ENCODE data around the gene GALNT9. TPM values are rescaled to one million over a fixed set of nuclear protein-coding genes. Genes with fewer than 3 reads are reported as not detected.

Gene GALNT9
- polyA plus RNA-seq, 1 donor from 2014 or later, result 13.5 TPM

DNA sequence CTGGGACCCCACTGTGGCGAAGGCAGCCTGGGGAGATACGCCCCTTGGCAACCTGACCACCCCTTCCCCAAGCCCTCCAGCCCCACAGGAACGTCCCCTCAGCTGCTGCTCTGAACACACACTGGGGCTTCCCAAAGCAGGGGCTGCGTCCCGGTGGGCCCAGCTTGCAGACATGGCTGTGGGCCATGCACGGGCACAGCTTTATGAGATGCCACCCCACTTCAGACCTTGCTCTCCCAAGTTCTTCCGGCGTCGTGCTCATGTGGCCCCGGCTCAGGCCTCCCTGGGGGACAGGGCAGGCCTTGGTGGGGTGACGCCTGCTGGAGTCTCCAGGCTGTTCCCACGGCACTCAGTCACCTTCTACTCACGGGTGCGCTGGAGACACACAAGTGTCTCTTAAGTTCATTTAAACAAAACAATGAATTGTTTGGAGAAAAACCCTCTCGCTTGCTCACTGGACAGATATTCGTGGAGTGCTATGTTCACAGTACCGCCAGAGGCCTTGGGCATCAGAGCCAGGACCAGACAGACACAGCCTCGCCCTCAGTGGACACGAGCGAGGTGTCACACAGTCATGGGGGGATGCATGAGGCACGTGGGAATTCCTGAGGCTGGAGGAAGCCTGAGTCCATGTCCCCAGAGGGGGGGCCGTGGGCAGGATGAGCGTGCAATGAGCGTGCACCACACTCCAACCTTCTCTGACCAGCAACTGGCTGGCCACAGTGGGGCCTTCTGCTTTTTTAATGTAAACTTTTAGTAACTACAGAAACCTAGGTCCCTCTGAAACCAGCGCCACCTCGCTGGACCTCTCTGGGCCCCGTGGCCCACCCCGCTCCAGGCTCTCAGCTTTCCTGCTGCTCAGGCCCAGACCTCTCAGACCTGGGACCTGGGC, 4.3 kb downstream of the GALNT9 start:
- Histone ChIP-seq H3K9ac (ENCODE audit: low read length) (no peak overlapping the region), H2AFZ (ENCODE audit: low read depth, low read length) (no peak overlapping the region), H3K79me2 (replicated peaks; ENCODE audit: insufficient read depth, low read length) (no peaks in the 10 kb centered on the region), H3K27me3 (ENCODE audit: insufficient read depth, low read depth, low read length) (peaks cover 27% of the 10 kb centered on the region), H3K4me3 (ENCODE audit: low read length) (no peak overlapping the region), H3K9me3 (ENCODE audit: low read length) (no peaks in the 10 kb centered on the region), H3K4me2 (ENCODE audit: low read length) (no peak overlapping the region), H3F3A (ENCODE audit: insufficient read depth, low read length, poor library complexity, severe bottlenecking) (no peaks in the 10 kb centered on the region), H3K27ac (ENCODE audit: low read length) (no peak overlapping the region), H3K9me2 (ENCODE audit: insufficient read depth, low read length) (no peaks in the 10 kb centered on the region), H4K20me1 (ENCODE audit: insufficient read depth) (no peaks in the 10 kb centered on the region), H3K36me3 (ENCODE audit: insufficient read depth, low read length) (no peaks in the 10 kb centered on the region)
- TF ChIP-seq POLR2AphosphoS5 (IDR thresholded peaks at IDR 0.05) (no peak), RAD21 (conservative IDR thresholded peaks at IDR 0.05) (no peak), TAF1 (IDR thresholded peaks at IDR 0.05; ENCODE audit: low read depth) (no peak), EZH2 (IDR thresholded peaks at IDR 0.05; ENCODE audit: borderline replicate concordance, insufficient read depth, low read length, poor library complexity, severe bottlenecking) (no peak), SMC3 (conservative IDR thresholded peaks at IDR 0.05; ENCODE audit: poor library complexity) (no peak), MXI1 (conservative IDR thresholded peaks at IDR 0.05; ENCODE audit: poor library complexity, severe bottlenecking) (no peak)
- TF ChIP-seq, protein P1, sequence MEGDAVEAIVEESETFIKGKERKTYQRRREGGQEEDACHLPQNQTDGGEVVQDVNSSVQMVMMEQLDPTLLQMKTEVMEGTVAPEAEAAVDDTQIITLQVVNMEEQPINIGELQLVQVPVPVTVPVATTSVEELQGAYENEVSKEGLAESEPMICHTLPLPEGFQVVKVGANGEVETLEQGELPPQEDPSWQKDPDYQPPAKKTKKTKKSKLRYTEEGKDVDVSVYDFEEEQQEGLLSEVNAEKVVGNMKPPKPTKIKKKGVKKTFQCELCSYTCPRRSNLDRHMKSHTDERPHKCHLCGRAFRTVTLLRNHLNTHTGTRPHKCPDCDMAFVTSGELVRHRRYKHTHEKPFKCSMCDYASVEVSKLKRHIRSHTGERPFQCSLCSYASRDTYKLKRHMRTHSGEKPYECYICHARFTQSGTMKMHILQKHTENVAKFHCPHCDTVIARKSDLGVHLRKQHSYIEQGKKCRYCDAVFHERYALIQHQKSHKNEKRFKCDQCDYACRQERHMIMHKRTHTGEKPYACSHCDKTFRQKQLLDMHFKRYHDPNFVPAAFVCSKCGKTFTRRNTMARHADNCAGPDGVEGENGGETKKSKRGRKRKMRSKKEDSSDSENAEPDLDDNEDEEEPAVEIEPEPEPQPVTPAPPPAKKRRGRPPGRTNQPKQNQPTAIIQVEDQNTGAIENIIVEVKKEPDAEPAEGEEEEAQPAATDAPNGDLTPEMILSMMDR (IDR thresholded peaks at IDR 0.05; ENCODE audit: poor library complexity, severe bottlenecking), result no peak
- TF ChIP-seq, protein P2, sequence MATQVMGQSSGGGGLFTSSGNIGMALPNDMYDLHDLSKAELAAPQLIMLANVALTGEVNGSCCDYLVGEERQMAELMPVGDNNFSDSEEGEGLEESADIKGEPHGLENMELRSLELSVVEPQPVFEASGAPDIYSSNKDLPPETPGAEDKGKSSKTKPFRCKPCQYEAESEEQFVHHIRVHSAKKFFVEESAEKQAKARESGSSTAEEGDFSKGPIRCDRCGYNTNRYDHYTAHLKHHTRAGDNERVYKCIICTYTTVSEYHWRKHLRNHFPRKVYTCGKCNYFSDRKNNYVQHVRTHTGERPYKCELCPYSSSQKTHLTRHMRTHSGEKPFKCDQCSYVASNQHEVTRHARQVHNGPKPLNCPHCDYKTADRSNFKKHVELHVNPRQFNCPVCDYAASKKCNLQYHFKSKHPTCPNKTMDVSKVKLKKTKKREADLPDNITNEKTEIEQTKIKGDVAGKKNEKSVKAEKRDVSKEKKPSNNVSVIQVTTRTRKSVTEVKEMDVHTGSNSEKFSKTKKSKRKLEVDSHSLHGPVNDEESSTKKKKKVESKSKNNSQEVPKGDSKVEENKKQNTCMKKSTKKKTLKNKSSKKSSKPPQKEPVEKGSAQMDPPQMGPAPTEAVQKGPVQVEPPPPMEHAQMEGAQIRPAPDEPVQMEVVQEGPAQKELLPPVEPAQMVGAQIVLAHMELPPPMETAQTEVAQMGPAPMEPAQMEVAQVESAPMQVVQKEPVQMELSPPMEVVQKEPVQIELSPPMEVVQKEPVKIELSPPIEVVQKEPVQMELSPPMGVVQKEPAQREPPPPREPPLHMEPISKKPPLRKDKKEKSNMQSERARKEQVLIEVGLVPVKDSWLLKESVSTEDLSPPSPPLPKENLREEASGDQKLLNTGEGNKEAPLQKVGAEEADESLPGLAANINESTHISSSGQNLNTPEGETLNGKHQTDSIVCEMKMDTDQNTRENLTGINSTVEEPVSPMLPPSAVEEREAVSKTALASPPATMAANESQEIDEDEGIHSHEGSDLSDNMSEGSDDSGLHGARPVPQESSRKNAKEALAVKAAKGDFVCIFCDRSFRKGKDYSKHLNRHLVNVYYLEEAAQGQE (IDR thresholded peaks at IDR 0.05; ENCODE audit: borderline replicate concordance), result no peak

DNA sequence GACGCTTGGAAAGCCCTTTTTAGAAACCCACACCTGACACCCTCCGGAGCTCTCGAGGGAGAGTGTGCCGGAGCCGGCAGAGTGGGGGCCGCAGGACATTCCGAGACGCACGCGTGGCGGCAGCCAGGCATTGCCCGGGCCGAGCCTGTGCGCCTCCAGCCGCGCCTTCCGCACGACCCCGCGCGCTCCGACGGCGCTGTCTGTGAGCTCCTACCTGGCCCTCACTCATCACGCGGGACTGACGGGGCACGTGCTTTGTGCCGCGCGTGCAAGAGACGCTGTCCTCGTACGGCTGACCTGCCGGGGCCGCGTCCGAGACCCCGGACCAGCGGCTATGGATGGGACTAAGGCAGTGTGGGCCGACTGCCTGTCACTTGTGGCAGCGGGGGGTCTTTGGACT, 5.2 kb downstream of the GALNT9 start:
- H3K36me3 ChIP-seq (ENCODE audit: insufficient read depth, low read length), result no peaks in the 10 kb centered on the region
- no peak overlapping the region for H3K4me2 ChIP-seq (ENCODE audit: low read length)
- H3K27me3 ChIP-seq (ENCODE audit: insufficient read depth, low read depth, low read length), result peaks cover 22% of the 10 kb centered on the region
- H4K20me1 ChIP-seq (ENCODE audit: insufficient read depth), result no peaks in the 10 kb centered on the region
- H3F3A ChIP-seq (ENCODE audit: insufficient read depth, low read length, poor library complexity, severe bottlenecking), result no peaks in the 10 kb centered on the region
- H3K9me3 ChIP-seq (ENCODE audit: low read length), result no peaks in the 10 kb centered on the region
- no peak for TF ChIP-seq RAD21 (conservative IDR thresholded peaks at IDR 0.05)
- TF ChIP-seq EP300 (conservative IDR thresholded peaks at IDR 0.05; ENCODE audit: poor library complexity, severe bottlenecking), result no peak
- TF ChIP-seq MXI1 (conservative IDR thresholded peaks at IDR 0.05; ENCODE audit: poor library complexity, severe bottlenecking), result no peak
- TF ChIP-seq TAF1 (IDR thresholded peaks at IDR 0.05; ENCODE audit: low read depth), result no peak
- TF ChIP-seq SMC3 (conservative IDR thresholded peaks at IDR 0.05; ENCODE audit: poor library complexity), result no peak
- TF ChIP-seq, protein P1 (IDR thresholded peaks at IDR 0.05; ENCODE audit: poor library complexity, severe bottlenecking), result no peak
- TF ChIP-seq, protein P2 (IDR thresholded peaks at IDR 0.05; ENCODE audit: borderline replicate concordance), result no peak
- TF ChIP-seq POLR2AphosphoS5 (IDR thresholded peaks at IDR 0.05), result no peak
- no peak for TF ChIP-seq EZH2 (IDR thresholded peaks at IDR 0.05; ENCODE audit: borderline replicate concordance, insufficient read depth, low read length, poor library complexity, severe bottlenecking)
- no peaks in the 10 kb centered on the region for H3K79me2 ChIP-seq (replicated peaks; ENCODE audit: insufficient read depth, low read length)
- H3K9me2 ChIP-seq (ENCODE audit: insufficient read depth, low read length), result no peaks in the 10 kb centered on the region
- H3K27ac ChIP-seq (ENCODE audit: low read length), result no peak overlapping the region
- no peak overlapping the region for H3K9ac ChIP-seq (ENCODE audit: low read length)
- H2AFZ ChIP-seq (ENCODE audit: low read depth, low read length), result no peak overlapping the region
- H3K4me3 ChIP-seq (ENCODE audit: low read length), result no peak overlapping the region
